GM21447 (cell line): ENCODE results near the gene CACNA1C.

Experiments used
- ATAC-seq: cut with Tn5 transposase; IDR thresholded peaks from one replicate; pipeline ENCODE4 v1.9.1; 2021; ENCODE audit not compliant: unreplicated experiment

The CACNA1C gene

DNA sequence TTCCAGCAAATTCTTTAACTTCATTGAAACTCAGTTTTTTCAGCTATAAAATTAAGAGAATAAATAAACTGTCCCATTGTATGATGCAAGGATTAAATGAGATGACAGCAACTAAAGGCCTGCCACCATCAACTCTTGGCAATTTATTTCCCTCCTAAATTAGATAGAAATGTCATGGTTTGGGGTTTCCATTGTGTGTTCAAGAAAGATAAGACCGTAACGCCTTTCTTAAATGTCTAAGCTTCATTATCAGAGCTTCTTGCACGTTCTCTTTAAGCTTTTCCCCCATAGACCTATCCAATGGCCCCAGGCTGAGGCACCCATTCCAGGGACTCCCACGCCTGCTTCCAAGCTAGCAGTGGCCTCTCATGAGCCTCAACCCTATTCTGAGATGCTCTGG, 281.9 kb downstream of the CACNA1C start:
- ATAC-seq: no peak

DNA sequence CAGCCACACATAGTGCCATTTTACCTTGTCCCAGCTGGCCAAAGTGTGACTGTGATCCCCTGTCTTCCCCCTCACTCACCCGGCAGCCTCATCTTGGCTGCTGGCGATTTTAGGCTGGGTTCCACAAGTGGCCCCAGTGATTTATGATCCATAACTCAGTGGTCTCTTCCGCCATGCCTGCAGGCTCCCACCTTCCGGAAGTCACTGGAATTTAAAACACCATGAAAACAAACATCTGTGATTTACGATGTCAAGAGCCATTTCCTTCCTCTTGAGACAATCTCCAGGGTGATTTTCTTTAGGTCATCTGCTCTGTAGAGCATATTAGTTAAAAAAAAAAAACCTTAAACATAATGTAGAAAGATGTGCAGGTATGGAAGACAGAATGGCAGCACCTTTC, 282.3 kb downstream of the CACNA1C start:
- no peak for ATAC-seq

DNA sequence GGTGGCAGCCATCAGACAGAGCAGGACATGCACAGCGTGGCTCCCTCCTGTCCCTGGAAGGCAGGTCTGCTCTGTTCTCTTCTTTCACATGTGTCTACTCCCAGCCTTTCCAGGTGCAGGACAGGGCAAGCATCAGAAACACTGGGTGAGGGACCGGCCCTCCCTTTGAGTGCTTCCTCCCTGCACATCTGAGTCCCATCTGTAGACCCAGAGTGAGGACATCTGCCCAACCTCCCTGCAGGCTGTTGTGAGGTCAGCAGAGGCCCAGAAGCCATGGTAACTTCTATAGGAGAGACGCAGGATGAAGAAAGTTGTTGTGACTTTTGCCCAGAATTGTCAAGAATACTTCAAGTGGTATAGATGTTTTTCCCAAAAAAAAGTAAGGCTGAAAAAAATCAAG, 282.7 kb downstream of the CACNA1C start:
- ATAC-seq: no peak

DNA sequence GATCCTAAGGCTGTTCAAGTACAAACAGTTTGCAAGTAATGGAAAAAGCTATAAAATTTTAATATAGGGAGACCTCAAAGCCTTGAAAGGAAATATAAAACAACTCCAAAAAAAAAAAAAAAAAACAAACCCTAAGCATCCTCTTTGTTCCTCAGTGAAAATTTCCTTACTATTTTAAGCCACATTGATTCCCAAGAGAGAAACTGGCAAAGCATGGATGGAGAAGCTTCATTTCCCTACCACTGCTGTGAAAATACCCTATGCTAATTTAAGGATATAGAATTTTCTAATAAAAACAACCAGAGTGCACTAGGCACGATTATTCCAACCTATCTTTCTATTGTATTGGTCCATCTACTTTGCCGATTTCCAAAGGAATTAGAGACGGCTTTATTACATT, 283.1 kb downstream of the CACNA1C start:
- ATAC-seq: no peak

DNA sequence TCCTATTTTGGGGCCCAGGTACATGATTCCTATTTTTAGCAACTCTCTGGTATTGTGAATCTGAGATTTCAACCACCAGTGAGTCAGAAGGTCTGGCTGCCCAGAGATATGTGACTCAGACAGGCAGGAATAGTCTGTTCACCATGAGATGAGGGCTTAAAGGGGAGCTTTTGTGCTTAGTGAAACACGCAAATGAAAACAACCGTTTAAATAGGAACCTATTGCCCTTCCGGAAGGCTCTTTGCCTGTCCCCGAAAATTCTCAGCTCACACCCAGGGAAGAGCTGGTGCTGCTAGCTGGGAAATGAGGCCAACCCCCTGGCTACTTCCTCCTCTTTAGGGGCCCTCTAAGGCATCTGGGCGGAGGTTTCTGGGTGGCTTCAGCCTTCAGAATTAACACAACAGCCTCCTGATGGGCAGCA, 283.6 kb downstream of the CACNA1C start:
- peak; percentile 93 for ATAC-seq

DNA sequence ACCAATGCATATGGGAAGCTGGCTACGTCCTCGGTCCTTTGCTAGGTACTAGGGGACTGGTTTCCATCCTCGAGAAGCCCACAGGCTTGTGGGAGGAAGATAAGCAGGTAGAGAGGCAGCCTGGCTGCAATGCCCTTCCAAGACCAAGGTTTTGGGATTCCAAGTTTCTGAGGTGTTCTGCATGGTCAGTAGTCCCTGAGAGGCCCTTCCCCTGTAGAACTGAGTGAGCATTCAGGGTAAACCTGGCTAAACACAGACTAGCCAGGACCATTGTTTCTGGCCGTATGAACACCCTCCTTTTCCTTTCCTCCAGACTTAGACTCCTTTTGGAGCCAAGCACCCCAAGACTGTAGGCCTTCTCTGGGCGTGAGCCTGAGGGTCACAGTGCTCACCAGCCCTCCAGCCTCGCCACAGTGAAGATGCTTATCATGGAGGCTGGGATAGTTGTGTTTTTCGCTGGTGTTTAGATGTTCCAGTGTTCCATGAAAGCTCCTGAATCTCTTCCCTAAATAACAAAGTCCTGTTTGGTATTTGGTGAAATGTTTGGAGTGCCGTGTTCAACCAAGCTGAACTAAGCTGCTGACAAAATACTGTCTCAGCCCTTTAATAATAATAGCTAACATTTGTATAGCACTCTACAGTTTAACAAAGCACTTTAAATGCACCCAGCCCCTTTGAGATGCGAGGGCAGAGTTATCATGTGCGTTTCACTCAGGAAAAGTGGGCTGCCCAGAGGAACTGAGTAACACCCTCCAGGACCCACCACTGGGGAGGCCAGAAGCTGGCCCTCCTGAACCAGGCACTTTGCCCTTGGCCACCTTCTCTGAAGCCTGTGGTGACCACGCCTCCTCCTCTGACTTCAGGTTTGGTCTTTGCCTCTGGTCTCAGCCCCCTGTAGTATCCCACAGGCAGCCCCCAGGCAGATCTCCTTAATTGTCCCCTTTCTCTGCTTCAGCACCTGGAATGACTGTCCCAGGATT, 284.5 kb downstream of the CACNA1C start:
- ATAC-seq: no peak

DNA sequence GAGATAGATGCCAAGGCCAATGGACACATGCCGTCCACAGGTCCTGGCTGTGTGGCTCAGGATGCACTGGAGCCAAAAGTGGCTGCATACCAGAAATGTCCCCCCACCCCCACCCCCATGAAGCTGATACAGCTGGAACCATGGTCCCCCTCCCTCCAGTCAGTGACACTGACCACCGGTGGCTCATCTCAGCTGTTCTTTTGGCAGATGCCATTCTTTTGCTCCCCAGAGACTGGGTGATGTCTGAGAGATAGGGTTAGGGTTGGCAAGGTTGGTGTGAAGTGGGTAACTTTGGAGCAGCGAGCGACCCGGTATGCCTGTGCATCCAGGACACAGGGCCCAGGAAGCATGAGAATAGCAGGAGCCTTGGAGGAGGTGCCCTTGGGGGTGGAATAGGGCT, 285.6 kb downstream of the CACNA1C start:
- no peak for ATAC-seq

DNA sequence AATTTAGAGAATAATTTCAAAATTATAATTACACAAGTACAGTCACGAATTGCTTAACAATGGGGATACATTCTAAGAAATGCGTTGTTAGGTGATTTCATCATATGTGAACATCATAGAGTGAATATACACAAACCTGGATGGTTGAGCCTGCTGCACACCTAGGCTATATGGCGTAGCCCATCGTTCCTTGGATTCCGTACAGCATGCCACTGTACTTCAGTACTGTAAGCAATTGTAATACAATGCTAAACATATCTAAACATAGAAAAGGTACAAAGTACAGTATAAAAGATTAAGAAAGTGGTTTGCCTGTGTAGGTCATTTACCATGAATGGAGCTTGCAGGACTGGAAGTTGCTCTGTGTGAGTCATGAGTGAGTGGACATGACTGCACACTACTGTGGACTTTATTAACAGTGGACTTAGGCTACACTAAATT, 286.2 kb downstream of the CACNA1C start:
- ATAC-seq: no peak

DNA sequence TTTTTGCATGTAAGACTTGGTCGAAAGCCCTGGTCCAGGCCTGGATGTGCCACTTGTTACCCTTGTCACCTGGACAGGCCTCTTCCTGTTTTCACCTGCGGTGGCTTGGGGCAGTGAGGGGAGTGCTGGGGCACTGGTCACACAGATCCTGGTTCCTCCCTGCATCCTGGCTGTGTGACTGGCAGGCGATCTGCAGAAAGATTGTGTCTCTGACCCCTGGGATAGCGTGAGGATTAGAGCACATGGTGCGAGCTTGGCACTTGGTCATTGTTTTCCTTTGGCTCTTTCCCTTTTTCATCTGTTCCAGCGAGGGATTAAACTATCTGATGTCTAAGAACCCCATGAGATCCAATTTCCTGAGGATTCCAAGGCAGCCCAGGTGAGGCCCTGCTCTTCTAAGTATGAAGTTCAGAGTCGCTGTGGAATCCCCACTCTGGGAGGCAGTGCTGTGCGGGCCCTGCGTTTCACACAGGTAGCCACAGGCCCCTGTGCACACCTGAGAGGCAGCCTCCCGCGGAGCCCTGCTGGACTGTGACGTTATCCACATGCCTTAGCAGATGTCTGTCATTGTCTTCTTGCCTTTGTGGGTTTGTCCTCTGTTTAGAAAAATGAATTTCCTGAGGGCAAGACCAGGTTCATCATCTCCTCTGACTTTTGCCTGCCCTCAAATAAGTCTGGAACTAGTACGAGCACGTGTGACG, 288.4 kb downstream of the CACNA1C start:
- ATAC-seq: no peak

DNA sequence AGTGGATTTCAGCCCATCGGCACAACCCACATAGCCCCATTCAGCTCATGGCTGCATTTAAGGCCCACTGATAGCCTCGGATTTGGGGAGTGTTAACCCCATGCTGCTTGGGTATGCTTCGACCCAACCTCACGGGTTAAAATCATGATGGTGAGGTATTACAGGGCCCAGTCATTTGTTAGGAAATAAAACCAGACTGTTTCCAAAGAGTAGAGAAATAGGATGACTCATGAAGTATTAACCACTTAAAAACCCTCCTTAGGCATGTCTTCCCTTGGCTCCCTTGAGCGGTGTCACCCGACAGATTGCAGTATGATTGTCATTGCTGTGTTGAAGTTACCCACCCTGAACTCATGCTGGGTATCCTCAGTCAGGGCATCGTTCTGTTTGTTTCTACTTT, 289.1 kb downstream of the CACNA1C start:
- no peak for ATAC-seq

DNA sequence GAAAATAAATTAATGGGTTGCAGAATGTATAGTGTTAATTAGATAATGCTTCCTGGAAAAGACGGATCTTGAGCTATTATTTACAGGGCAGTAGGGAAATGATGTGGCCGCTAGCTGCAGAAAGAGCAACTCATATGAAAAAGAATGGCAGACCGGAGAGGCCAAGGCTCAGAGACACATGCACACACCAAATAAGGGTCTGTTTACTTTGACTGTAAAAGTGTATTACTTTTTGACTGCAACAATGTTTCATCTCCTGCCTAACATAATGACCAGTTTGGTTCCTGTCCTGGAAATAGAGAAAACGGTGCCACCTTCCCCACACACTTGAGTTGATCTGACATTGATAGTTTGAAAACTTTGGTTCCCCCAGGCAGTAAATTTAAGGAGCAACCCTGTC, 290.9 kb downstream of the CACNA1C start:
- ATAC-seq: no peak

DNA sequence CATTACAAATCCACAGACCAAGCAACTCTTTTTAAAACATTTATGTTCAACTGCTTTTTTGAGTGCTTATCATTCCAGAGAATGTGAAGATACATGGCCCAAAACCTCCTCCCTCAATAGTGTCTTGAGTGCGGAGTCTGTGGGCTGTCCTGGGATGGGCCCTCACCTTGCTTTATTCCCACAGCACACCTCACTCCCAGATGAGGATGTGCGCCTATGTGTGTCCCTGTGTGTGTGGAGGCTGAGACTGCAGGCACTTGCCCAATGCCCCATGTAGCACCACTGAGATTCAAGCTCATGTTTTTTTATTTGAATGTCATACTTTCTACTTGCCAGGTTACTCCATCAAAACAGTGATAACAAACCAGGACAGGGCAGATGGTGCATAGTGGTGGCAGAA, 291.7 kb downstream of the CACNA1C start:
- ATAC-seq: no peak

DNA sequence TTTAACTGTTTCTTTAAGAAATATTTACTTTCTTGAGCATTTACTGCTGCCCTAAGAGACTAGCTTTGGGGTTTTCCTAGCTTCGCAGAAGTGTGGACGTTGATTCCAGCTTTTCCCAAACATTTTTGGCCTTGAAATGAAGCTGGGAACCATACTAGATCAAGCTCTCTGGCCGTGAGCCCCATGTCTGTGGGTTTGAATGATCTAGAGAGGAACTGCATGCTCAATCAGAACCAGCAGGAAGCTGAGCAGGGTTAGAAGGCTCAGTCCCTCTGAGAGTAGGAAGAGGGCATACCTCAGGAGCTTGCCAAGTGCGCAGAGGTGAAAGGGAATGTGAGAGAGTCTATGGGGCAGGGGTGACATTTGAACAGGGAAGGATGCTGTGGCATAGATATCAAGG, 292.1 kb downstream of the CACNA1C start:
- ATAC-seq: no peak

DNA sequence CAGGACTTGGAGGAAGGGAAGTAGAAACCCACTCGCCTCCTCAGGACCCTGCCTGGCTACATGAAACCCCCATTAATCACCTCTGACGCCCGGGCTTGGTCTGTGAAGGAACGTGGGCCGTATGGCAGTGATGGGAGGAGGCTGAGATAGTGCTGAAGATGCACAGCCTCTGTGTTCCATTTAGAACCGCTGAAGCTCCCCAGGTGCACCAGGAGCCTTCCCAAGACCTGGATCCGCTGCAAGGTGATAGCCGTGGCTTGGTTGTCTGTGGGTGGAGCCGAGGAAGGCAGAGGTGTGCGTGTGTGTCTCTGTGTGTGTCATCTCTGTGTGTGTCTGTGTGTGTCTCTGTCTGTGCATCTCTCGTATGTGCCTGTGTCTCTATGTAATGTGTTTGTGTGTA, 293.1 kb downstream of the CACNA1C start:
- no peak for ATAC-seq

DNA sequence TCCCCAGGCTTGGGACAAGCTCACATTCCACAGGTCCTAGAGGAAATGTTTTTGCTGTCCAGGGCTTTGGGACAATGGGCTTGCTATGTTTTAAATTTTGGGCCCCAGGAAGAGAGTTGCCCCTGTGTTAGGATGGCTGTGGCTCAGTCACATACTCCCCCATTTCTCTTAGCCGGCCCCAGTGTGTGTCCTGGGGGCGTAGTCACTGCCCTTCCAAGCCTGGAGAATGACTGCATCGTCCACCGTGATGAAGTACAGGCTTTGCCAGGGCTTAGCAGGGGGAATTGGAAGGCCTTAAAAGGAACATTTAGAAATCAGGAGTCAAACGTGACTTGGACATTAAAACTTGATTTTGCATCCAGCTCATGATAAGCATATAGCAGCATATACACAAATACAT, 293.6 kb downstream of the CACNA1C start:
- ATAC-seq: no peak

DNA sequence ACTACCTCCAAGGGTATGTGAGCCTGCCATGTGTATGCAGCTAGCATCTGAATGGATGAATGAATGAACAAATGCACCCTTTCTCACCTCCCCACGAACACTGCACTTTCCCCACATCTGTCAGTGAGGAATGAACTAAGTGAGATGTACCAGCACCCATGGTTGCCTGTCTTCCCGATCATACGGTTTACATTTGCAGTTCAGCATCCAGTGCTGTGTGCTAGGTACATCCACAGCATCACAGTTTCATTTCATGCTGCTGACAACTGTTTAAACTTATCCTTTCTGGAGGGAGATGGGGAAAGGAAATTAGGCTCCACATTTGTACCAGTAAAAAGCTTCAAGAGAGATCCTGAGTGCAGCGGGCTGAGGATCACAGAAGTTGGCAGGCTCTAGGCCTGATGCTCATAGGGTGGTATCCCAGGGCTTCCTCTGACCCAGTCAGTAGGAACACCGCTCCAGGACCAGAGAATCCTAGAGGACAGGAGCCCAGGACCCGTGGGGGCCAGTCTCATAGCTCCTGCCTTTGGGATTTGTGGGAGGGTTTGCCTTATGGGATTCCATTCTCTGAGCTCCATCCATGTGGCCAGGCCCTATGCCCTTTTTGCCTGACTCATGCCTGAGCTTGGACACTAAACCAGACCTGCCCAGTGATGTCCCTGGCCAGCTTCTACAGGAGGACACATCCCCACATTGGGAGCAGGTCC, 294.5 kb downstream of the CACNA1C start:
- ATAC-seq: no peak

DNA sequence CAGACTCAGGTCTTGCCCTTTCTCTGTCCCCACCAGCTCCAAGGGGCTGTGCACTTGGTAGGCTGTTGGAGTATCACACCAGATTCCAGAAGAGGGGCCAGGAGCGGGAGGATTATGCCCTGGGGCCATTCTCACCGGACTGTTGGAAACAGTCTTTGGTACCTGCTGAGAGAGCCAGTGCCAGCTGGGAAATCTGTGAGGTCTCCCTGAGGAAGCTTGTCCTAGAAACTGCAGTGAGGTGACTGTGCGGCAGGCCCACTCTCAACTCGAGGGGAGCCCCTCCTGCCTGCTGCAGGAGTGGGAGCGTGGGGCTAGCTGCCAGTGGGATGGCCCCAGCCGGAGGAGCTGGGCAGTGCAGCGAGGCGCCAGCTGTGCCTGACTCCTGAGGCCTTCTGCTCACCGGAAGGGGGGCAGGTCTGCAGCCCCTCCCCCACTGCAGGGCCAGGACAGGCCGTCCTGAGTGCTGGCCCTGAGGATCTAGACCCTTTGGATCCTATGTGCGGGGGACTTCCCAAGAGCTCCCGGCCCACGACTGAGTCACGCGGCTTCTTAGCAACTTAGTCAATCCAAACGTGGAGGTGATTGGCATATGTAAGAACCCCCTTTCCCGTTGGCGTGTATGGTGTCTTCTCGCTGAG, 295.2 kb downstream of the CACNA1C start:
- no peak for ATAC-seq

DNA sequence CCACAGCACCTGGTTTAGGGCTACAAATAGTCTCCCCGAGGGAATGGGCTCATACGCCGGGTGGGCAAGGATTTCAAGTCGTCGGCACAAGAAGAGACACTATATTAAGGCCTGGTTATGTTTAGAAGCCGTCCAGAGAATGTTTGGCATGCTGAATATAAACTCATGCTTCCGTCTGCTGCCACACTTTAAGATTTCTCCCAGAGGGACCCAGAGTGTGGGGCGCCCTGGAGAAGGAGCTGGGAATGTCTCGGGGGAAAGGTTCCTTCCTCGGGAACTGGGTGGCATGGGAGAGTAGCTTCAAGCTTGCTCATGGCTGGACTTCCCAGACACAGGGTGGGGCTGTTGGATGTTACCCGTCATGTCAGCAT, 295.7 kb downstream of the CACNA1C start:
- ATAC-seq: no peak

DNA sequence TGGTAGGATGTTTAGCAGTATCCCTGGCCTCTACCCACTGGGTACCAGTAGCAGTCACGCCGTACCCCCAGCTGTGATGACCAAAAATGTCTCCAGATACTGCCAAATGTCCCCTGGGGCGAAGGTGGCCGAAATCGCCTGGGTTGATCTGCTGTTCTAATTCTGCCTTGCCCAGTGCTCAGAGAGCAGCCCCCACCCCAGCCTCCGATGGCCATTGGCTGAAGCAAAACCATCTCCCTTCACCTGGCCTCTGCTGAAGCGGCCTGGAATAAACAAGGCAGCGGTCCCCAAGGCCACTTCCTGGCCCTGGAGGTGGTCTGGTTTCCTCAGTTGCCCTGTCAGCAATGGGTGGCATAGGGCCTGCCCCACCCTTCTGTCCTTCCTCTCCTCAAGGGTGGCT, 298.4 kb downstream of the CACNA1C start:
- no peak for ATAC-seq

DNA sequence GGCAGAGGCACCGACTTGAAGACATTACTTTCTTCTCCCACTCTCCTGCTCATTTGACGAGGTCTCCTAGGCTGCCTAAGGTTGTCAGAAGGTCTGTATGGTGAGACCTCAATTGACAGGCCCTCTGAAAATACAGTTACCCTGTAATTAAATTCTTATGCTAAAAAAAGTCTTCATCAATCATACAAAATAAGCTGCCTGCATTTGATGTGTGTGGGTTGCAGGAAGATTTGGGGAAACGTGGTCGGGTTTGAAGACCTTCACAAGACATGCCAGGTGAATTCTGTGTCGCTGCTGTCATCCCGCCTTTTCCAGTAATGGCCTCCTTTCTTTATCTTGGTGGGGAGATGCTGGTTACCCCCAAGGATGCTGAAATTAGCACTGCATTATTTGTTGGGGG, 299.4 kb downstream of the CACNA1C start:
- ATAC-seq: no peak

DNA sequence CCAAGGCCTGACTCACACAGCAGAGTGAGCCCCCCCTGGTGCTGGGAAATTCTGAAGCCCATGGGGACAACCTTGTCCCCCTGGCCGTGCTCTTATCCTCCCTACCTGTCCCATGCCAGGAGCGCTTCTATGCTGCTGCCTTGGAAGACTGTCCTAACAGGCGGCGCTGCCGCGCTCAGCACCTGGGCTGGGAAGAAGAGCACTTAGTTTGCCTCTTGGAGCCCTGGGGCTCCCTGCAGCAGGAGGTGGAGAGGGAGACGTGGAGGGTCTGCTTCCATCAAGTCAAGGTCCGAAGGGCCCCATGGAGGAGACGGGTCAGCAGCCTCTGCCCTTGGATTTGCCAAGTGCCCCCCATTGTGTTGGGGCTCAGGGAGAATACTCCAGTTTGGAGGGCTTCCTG, 300.5 kb downstream of the CACNA1C start:
- ATAC-seq: no peak
